GM10248 (cell line): ENCODE data around the gene NTRK3.

Experiments used
- CTCF ChIA-PET: fragments of 300-600 bp; sonication (Branson Sonifier 250); formaldehyde crosslinking; extraction: SDS; loops from one replicate; lab custom pipeline; 2021; ENCODE audit warnings: antibody characterized with exemption; lab: Yijun Ruan, JAX
- POLR2A ChIA-PET: fragments of 350-650 bp; sonication (Branson Sonifier 250); formaldehyde crosslinking; extraction: SDS; loops from one replicate; lab custom pipeline; 2020; ENCODE audit warnings: antibody characterized with exemption; lab: Yijun Ruan, JAX
- DNase-seq: peaks from one replicate; pipeline ENCODE4 v3.0.0; 2012; ENCODE audit errors: extremely low spot score
- CTCF ChIP-seq: IDR thresholded peaks from 2 replicates; pipeline ENCODE4 v1.5.1; 2012; ENCODE audit warnings: mild to moderate bottlenecking, low read depth; ENCODE audit errors: extremely low read depth, missing control alignments, control extremely low read depth

Gene NTRK3

GRCh38 chr15:88144921-88145653, 111.5 kb downstream of the NTRK3 start:
- ChIA-PET CTCF (no interaction called here), POLR2A (no interaction called here)
- TF ChIP-seq CTCF: no peak
- no peak for DNase-seq

GRCh38 chr15:88142121-88142520, 114.4 kb downstream of the NTRK3 start:
- no peak for DNase-seq
- no peak for TF ChIP-seq CTCF
- CTCF ChIA-PET: no interaction called here
- POLR2A ChIA-PET: no interaction called here

GRCh38 chr15:88141269-88141889, 115.2 kb downstream of the NTRK3 start:
- ChIA-PET POLR2A (no interaction called here), CTCF (no interaction called here)
- DNase-seq: no peak
- no peak for TF ChIP-seq CTCF

GRCh38 chr15:88140398-88140797, 116.1 kb downstream of the NTRK3 start:
- CTCF ChIA-PET: no interaction called here
- TF ChIP-seq CTCF: no peak
- no peak for DNase-seq
- POLR2A ChIA-PET: no interaction called here

- ChIA-PET POLR2A (no interaction called here), CTCF (no interaction called here)
- no peak for TF ChIP-seq CTCF
- DNase-seq: no peak
These were observed 116.6 kb downstream of the NTRK3 start for GRCh38 chr15:88139936-88140335.

GRCh38 chr15:88133795-88134194, 122.7 kb downstream of the NTRK3 start:
- no peak for DNase-seq
- ChIA-PET CTCF (no interaction called here), POLR2A (no interaction called here)
- TF ChIP-seq CTCF: no peak

GRCh38 chr15:88132499-88132898, 124.0 kb downstream of the NTRK3 start:
- ChIA-PET POLR2A (no interaction called here), CTCF (no interaction called here)
- no peak for DNase-seq
- no peak for TF ChIP-seq CTCF
